Suppressor macrophage (primary cell): Measurements from ENCODE around the gene SPEM1.

Experiments
- DNase-seq, 4 experiments: peaks; one replicate each; pipeline ENCODE4 v3.0.0-alpha.2; 2020 to 2022

Gene SPEM1

DNA sequence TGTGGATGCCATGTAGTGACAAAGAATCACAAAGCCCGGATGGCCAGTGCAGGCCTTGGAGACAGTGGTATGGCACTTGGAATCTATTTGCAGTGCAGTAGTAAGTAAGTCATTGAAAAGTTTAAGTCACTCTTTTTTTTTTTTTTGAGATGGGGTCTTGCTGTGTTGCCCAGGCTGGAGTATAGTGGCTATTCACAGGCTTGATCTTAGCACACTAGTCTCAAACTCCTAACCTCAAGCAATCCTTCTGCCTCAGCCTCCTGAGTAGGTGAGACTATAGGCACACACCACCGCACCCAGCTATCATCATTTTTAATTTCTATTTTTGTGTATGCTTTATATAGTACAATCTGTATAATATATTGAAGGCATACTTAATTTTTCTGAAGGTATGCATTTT, 21.5 kb upstream of the SPEM1 start:
- DNase-seq: no peak

DNA sequence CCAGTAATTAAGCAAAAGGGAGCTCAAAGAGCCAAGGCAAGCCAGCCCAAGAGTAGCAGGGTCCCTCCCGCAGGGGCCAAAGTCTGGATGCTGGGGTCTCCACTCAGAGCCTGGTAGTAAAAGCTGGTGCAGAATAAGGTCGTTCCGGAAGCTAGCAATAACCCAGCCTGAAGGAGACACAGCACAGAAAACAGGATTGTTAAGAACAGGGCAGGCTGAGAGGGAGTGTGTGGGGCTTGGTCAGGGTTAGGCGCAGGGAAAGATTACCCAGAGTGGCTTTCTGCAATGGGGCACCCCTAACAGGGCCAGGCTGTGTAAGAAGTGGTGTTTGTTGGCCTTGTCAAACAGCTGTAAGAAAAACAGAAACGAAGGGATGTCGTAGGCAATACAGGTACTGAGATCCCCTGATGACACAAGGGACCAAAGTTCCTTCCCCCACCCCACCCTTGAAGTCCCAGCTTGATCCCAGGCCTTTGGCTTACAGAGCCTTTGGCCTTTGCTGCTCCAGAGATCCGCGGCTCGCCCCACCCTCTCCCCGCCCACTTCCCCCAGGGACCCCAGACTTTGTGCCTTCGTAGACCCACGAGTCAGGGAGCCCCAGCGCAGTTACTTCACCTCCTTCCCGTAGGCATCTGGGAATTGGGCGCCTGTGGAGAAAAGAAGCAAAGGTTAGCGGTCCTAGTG, 16.9 kb upstream of the SPEM1 start:
- peak in 2 of 4 experiments; percentile 11 to 33 for DNase-seq

DNA sequence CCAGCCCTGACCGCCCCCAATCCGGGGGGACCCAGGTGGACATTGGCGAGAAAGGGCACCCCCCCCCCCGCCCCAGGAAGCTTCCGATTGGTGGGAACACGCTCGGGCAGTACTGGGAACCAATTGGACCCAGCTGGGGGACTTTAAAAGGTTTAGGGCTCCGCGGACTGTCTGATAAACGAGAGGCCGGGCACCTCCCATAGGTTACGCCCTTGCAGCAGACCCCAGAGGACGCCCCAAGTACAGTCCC, 16.5 kb upstream of the SPEM1 start:
- no peak for DNase-seq

DNA sequence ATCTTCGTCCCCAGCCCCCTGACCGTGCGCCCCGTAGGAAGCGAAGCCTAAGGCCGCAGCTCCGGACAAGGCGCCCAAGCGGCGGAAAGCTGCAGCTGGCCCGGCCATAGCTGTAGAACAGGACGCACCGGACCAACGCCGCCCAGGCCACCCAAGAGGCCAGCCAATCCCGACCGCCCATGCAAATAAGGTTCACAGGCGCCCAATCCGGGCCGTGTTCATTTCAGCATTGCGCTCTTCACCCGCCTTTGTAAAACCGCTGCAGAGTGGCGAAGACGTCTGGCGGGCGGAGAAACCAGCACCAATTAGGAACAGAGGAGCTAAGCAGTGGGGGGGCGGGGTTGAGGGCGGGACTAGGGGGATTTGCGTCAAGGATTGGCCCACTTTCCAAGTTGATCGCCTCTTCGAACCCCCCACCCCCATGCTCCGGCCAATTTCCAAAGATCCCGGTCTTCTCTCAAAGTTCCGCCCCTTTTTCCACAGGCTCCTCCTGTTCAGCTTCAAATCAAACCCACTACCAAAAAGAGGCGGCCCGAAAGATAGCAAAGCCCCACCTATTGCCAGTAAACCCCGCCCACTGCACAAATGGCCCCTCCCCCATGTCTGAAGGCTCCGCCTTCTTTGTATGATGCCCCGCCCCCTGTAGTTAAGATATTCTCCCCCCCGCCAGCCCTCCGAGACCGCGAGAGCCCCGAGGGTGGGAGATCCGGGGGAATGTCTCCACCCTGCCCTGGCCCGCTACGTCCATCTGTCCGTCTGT, 16.0 kb upstream of the SPEM1 start, which contains the start of gene TMEM256:
TSS of gene TMEM256 (minus strand) at position 121 of the 760 bp plus-strand sequence. CDS start at position 108, 13 bp downstream.
- peak; percentile 99 for DNase-seq

DNA sequence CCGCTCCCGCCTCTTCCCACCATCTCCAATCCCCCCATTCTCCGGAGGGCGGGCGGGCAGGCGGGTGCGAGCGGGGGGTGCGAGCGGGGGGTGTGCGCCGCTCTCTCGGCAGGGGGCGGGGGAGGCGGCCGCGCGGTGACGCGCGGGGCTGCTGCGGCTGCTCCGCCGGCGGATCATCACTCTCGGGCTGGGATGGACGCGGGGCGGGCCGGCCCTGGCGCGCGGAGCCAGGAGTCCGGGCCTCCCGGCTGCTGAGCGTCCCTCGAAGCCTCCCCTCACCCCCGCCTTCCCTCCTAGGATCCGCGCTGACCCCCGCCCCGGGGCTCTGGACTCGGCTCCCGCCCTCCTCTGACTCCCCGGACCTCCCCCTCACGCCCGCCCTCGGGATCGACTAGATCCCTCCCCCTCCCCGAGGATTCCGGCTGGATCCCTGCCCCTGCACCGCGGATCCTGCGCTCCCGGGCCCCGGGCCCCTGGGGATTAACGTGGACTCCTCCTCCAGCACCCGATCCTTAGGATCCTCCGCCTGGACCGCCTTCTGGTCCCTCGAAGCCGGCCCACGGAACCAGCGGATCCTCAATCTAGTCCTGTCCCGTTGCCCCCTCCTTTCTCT, 15.3 kb upstream of the SPEM1 start:
- peak in 3 of 4 experiments; percentile 8 to 64 (median 14) for DNase-seq

DNA sequence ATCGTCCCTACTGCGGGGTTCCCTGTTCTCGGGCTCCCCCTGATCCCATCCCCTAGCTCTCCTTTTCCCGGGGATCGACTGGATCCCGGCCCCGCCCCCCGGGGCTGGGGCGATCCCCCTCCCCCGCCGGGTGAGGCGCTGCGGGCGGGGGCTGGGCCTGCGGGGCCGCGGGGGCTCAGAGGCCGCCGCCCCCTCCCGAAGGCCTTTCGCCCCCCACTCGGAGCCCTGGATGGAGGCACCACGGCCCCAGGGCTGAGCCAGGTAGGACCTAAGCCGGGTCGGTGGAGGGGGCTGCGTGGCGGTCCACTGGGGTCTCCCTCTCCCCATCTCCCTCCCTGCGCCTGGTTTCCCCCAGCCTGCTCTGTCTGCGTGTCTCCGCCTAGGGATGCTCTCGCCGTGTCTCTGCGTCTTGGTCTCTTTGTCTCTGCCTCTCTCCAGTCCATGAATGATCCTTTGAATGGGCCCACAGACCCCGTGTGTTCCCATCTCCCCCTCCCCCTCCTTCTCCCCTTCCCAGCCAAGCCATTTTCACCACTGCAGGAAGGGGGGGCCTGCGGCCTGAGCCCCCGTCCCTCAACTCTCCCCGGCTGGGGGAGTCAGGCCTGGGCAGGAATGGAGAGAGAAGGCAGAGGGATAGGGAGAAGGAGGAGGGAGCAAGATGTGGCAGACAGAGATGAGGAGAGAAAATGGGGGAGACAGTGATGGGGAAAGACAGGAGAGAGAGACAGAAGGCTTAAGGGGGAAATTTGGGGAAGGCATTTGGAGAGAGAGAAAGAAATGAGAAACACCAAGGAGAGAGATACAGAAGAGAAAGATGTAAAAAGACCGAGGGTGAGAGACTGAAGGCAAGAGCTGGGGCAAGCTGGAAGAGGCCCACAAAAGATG, 14.5 kb upstream of the SPEM1 start:
- no peak for DNase-seq

DNA sequence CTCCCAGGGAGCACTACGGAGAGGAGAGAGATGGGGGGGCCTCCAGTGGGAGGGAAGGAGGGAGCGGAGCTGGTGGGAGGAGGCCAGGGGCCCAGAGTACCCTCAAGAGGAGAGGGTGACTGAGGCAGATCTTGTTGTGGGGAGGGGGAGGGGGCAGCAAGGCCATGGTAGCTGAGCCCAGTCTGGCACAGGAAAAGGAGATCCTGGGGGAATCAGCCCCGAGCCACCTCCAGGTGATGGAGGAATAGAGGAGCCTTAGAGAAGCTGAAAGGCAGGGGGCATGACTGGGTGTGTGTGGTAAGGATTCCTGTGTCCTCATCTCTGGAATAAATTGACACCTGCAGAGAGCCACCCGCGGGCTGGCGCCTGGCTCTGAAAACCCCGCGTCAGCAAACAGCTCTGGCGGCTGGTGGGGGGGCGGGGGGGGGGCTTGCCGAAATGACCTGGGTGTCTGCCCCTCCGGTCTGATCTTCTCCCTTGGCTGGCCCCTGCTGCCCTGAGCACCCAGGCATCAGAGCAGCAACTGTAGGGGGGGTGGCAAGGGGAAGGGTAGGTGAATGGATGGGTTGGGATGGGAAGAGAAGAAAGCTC, 13.8 kb upstream of the SPEM1 start:
- DNase-seq: no peak

DNA sequence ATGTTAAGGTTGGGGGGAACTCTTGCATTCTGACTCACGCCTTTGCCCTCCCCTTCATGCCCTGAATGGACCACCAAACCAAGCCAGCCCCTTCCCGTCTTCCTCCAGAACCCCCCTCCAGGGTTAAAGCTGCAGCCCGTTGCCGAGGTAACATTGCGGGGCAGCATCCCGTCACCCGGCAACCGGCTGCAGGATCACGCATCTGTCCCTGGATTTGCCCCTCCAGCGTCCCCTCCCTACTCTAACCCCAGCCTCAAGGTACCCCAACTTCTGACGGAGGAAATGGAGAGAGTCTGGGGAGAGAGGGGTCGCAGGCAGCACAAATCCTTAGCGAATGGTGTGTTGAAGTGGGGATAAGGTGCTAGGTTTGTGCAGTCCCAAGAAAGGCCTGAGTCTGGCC, 13.0 kb upstream of the SPEM1 start:
- DNase-seq: no peak

DNA sequence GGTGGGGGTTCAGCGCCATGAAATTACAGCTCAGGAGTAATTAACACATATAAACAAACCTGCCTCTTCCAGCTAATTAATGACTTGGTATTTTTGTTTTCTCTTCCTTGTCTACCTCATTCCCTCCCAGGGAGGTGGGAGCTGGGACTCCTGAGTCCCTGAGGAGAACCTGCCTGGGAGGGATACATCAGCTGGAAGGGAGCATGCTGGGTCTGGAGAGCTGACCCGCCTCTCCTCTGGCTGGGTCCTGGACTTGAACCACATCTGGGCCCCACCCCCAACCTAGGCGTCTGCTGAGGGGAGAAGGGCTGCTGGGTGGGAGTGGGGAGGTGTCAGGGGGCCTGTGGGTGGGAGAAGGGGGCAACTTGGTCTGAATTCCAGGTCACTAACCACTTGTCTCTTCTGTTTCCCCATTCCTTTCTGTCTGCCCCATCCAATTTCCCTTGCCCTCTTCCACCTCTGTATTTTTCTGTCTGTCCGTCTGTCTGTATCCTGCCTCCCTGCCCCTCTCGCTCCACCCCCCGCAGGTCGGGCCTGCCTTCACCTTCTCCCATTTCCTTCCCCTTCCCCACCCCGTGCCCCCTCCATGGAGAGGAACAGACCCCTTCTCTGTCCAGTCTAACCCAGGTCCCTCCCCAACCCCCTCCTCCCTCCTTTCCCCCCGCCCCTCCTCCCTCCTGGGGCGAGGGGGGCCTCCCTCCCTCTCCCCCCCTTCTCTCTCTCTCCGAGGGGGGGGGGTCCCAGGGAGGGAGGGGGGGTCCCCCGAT, 12.5 kb upstream of the SPEM1 start, which contains the start of gene NLGN2:
TSS of gene NLGN2 (plus strand) at position 361 of the 767 bp plus-strand sequence. CDS start 411 bp downstream, outside the sequence.
- no peak for DNase-seq

DNA sequence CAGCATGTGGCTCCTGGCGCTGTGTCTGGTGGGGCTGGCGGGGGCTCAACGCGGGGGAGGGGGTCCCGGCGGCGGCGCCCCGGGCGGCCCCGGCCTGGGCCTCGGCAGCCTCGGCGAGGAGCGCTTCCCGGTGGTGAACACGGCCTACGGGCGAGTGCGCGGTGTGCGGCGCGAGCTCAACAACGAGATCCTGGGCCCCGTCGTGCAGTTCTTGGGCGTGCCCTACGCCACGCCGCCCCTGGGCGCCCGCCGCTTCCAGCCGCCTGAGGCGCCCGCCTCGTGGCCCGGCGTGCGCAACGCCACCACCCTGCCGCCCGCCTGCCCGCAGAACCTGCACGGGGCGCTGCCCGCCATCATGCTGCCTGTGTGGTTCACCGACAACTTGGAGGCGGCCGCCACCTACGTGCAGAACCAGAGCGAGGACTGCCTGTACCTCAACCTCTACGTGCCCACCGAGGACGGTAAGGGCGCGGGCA, 11.8 kb upstream of the SPEM1 start:
- DNase-seq: peak in 2 of 4 experiments; percentile 36 to 50

DNA sequence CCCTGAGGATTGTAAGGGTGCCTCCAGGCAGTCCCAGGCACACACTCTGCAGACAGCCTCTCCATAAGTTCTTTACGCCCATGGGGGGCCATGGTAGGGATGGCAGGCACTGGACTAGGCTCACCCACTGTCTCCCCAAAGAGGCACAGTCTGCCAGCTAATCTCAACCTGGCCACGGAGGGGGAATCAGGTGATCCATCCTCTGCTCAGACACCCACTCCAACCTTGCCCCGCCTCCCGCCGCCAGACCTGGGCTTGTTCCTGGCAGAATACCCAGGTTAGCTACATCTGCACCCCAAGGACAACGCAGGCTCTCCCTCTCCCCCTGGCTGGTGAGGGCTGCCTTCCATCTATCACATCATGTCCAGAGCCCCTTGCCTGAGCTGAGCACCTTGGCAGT, 11.3 kb upstream of the SPEM1 start:
- no peak for DNase-seq

DNA sequence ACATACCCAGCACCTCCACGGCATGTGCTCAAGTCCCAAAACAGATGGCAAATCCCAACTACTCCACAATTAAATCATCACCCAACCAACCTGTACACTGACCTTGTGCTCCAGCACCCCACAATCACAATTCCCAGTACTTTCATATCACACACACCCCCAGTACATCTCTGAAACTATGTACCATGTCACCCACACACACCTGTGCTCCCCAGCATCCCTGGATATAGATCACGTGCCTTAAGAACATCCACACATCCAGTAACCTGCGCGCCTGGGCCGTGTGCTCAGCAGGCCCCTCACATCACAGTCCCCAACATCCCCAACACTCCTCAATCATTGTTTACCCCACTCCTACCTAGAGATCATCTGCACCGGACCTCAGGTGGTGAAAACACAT, 10.4 kb upstream of the SPEM1 start:
- DNase-seq: no peak

DNA sequence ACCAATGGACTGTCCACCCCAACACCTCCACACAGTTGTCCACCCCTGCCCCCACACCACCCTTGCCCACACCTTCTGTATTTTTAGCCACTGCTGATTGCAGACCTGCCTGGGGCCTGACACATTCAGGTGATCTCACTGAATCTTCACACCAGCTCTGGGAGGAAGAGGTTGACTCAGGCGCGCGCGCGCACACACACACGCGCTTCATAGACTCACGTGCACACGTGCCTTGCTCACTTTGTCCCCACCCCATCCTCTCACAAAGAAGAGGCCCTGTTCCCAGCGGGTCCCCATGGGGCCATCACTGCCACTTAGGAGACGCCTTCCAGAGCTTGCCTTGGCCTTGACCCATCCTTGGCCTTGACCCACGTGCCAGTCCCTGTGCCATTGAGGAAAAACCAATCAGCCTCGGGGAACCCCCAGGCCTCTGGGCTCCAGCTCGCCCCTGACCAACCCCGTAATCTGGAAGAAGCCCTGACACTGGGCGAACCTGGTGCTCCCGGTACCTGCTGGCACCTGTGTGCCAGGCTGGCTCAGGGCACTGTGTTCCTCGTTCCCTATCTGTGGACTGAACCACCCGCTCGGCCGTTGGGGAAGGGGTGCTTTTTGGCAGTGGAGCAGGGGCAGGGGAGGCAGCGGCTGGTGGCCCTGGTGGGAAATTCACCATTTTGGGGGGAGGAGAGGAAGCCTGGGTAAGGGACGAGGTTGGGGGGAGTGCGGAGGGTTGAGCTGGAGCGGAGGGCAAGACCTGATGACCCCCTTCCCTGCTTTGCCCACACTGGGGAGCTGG, 9.3 kb upstream of the SPEM1 start:
- no peak for DNase-seq

DNA sequence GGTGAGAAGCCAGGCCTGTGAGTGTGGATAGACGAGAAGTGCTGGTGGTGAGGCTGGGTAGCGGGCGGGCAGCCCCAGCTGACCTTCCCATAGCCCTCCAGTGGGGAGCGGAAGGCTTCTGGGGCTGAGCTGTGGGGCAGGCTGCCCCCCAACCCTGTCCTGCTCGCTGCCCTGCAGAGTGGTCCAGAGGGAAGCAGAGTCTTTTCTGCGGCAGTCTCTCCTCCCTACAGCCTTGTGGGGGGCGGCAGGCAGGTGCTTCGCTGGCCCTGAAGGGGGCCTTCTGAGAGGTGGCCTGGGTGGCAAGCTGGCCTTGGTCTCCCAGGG, 8.7 kb upstream of the SPEM1 start:
- DNase-seq: no peak

DNA sequence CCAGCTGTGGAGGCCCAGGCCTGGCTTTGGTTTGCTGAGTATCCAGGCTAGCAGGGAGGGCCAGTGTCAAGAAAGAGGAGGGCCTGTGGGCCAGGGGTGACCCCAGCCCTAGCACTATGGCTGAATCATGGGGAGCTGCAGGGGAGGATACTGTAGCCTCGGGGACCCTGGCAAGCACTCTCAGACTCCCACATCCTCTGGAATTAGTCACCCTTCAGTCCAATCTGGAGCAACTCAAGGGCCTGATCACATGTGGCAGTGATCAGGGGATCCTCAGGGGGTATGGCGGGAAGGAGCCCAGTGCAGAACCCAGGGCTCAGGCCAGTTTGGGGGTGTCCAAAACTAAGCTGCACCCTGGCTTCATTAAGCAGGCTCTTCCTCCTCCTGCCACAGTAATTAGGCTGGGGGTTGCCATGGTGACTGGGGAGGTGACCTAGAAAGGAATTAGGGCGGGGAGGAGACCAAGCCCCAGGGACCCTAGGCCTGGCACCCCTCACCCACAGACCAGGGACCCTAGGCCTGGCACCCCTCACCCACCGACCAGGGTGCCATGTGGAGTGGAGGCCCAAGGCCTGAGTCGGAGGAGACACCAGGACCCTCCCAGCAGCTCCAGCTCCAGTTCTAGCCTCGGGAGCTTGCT, 6.7 kb upstream of the SPEM1 start:
- no peak for DNase-seq

DNA sequence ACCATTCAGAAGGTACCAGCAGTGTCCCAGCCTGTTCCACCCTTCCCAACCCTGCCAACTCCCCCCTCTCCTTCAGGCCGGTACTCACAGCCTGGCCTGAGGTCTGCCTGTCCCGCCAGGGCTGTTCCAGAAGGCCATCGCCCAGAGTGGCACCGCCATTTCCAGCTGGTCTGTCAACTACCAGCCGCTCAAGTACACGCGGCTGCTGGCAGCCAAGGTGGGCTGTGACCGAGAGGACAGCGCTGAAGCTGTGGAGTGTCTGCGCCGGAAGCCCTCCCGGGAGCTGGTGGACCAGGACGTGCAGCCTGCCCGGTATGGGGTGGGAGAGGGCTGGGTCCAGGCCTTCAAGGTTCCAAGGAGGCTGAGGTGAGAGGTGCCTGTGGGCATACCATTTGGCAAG, 5.3 kb upstream of the SPEM1 start:
- DNase-seq: no peak

DNA sequence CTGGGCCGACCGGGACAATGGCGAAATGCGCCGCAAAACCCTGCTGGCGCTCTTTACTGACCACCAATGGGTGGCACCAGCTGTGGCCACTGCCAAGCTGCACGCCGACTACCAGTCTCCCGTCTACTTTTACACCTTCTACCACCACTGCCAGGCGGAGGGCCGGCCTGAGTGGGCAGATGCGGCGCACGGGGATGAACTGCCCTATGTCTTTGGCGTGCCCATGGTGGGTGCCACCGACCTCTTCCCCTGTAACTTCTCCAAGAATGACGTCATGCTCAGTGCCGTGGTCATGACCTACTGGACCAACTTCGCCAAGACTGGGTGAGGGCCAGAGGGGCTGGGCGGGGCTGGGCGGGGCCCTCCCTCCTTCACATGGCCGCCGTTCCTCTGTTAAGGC, 4.3 kb upstream of the SPEM1 start:
- DNase-seq: no peak

DNA sequence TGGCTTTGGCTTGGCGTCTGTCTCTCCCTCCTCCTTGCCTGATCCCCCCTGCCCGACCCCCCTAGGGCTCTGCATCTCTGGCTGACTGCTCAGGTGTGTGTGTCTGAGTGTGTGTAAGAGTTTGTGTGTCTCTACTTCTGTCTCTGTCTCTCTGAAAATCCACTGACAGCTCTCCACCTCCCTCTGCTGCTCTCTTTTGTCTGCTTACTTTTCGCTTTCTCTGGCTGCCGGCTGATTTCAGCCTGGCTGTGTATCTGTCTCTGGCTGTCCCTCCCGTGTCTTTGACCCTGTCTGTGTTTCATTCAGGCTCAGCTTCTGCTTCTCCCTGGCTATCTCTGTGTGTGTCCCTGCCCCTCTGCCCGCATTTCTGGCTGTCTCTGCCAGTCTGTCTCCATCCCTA, 3.8 kb upstream of the SPEM1 start:
- no peak for DNase-seq

DNA sequence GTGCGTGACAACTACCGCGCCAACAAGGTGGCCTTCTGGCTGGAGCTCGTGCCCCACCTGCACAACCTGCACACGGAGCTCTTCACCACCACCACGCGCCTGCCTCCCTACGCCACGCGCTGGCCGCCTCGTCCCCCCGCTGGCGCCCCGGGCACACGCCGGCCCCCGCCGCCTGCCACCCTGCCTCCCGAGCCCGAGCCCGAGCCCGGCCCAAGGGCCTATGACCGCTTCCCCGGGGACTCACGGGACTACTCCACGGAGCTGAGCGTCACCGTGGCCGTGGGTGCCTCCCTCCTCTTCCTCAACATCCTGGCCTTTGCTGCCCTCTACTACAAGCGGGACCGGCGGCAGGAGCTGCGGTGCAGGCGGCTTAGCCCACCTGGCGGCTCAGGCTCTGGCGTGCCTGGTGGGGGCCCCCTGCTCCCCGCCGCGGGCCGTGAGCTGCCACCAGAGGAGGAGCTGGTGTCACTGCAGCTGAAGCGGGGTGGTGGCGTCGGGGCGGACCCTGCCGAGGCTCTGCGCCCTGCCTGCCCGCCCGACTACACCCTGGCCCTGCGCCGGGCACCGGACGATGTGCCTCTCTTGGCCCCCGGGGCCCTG, 3.0 kb upstream of the SPEM1 start:
- DNase-seq: no peak
